NCI-H1417 (cell line): ENCODE measurements around the gene CHRNA9.

Experiments
- DNase-seq, 3 experiments: peaks; one replicate each; lab custom pipeline; 2025; lab: John Stamatoyannopoulos, UW

CHRNA9 gene

DNA sequence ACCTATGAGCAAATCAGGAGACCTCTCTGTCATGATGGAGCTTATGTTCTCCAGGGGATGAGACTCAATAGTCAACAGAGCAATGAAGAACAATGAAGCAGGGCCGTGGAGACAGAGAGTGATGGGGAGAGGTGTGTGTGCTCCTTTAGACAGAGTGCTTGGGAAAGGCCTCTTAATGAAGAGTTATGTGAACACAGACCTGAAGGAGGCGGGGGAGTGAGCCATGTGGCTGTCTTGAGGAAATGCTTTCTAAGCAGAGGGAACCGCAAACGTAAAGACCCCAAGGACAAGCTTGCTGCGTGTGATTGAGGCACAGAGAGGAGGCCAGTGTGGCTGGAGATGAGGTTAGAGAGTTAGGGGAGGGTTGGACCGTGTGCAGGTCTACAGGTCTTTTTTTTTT lies 53.1 kb downstream of the CHRNA9 start:
- no peak for DNase-seq

DNA sequence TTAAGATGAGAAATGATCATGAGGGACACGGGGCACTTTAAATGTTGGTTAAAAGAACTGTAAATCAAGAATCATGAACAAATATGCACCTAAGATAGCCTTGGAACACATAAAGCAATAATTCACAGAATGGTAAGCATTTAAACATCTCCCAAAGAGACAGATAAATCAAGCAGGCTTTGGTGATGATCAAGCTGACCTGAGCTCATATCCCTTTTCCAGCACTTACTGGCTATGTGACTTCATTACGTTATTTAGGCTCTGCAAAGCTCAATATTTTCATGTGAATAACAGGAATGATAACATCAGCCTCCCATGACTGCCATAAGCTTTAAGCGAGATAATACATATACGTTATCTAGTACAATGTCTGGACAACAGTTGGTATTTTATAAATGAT lies 54.9 kb downstream of the CHRNA9 start:
- DNase-seq = no peak

DNA sequence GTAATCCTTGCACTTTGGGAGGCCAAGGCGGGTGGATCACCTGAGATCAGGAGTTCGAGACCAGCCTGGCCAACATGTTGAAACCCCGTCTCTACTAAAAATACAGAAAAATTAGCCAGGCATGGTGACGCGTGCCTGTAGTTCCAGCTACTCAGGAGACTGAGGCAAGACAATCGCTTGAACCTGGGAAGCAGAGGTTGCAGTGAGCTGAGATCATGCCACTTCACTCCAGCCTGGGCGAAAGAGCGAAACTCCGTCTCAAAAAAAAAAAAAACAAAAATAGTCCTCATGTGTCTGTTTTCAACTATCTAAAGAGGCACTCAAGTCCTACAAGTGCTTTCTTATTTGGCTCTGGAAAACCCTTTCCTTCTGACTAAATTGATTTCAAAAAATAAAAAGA lies 57.1 kb downstream of the CHRNA9 start:
- peak in 1 of 3 experiments; percentile 76 for DNase-seq

DNA sequence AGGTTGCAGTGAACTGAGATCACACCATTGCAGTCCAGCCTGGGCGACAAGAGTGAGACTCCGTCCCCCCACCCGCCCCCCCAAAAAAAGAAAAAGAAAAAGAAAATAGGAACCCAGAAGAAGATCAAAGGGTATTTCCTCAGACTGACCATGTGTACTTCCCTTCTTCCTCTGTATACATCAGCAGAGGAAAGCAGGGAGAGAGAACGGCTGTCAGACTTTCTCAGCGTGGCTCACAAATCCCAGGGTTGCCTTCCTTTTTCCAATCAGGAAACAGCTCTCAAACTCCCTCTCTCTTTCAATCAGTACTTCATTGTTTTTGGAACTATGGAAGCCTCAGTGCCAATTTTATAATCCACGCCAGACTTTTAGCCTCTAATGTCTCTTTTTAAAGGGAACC lies 59.1 kb downstream of the CHRNA9 start:
- no peak for DNase-seq

DNA sequence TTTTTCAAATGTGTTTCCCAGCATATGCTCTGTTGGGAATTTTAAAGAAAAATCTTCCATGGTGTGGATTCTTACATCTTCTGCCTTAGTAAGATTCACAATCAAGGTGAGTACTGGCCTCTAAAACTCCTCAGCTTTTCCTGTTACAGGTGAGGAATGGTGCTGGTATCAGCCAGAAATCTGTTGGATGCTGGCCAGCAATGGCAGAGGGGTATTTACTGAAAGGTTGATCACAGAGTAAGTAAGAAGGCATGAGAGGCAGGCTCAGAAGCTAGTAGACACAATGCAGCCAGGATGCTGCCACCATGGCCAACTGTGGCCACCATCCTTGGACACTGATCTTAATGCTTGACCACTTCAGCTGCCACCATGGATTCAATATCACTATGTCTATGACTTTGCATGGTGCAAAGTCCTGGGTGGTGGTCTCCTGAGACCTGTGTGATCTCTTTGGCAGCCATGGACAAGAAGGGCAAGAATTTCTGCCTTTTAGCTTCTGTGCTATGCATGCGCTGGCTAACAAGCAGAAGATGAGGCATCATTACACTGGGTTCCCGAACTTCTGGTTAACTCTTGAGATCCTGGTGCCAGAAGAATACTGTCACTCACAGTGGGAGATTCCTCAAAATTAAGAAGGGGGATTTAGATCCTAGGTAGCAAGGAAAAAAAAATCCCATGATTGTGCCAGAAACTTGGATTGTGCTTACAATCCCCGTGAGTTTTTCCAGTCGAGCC lies 60.2 kb downstream of the CHRNA9 start:
- peak in 1 of 3 experiments; percentile 45 for DNase-seq

DNA sequence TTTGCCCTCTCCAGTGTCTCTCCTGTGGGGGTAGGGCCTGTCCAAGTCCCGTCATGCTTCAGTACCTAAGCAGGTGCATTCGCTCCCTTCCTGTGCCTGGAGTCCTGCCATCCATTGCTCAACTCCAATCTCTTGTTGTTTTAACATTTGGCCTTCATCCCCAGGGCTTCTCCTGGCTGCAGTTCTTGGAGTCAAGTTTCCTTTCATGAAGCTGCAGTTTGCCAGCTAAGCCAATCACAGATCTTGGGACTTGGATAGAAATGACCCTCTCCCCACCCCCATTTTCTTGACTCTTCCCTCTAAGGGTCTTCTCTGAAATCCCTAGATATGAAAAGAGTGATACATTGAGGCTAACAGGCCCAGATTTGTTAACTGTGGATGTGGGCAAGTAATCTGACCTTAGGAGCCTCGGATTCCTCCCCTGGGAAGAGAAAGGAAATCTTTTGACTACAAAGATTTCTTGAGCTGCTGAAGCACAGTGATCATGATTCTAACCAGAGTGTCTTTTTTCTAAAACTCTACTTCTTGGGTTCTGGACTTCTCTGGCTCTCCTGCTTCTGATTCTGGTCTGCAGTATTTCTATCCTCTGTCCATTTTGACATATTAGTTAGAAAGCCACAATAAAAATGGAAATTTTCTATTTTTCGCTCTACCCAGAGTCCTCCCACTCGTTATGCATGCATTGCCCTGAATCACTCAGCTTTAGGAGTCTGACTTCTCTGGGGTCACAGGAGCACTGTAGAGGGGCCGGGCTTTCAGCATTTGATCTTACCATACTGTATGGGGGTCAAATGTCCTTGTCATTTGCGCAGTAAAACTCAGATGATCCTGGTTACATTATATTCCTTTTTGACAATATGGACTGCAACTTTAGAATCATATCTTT lies 61.0 kb downstream of the CHRNA9 start:
- DNase-seq = peak in 2 of 3 experiments; percentile 3 to 91

DNA sequence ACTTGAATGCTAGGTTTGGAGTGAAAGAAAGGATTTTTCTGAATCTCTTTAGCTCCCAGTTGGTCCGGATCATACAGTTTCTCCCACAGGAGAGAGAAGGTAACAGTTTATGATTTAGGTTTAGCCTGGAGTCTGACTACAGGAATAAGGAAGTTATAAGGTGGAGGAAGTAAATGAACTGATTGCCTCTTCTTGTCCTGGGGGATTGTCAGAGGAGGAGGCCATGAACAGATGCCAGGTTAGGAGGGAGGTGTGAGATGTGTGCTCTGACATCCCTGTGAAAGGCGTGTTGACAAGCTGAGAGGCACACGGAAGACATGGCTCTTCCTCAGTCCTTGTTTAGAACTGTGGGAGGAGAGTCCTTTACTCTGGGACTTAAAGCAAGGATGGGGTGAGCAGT lies 64.4 kb downstream of the CHRNA9 start:
- no peak for DNase-seq

DNA sequence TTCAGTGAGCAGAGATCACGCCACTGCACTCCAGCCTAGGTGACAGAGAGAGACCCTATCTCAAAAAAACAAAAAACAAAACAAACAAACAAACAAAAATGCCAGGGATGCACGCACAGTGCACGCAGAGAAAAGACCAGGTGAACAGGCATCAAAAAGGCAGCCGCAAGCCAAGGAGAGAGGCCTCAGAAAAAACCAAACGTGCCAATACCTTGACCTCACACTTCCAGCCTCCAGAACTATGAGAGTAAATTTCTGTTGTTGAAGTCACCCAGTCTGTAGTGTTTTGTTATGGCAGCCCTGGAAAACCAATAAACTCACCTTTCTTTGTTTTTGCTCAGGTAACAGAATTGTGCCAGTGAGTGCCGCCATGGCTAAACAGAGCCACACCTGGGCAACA lies 66.0 kb downstream of the CHRNA9 start:
- DNase-seq = no peak

DNA sequence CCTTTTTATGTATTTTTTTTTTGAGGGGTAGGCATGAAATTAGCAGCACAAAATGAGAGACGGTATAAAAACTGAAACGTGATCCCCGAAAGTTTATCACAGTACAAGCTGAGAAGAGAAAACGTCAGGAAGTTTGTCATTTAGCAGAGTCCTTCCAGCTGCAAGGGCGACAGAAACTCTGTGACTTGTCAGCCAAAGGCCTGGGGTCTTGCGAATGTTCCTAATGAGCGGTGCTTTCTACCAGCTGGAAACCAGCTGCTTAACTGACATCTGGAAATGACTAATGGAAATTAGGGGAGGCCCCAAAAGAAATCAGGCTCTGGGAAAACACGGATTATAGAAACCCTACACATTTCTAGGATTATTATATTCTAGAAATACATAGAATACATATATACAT lies 66.5 kb downstream of the CHRNA9 start:
- no peak for DNase-seq

DNA sequence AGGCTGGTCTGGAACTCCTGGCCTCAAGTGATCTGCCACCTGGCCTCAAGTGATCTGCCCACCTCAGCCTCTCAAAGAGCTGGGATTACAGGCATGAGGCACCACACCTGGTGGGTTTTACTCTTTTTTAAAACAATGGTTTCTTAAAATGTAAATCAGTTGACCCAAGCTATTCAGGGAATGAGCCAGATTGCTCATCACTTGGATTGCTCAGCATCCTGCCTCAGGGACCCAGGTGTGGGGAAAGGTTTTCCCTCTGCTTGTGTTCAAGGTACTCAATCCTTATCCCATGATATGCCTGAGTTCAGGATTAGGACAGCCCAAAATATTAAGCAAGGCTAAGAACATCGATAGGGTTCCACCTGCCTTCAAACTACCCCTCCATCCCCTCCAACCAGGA lies 67.4 kb downstream of the CHRNA9 start:
- DNase-seq = no peak

DNA sequence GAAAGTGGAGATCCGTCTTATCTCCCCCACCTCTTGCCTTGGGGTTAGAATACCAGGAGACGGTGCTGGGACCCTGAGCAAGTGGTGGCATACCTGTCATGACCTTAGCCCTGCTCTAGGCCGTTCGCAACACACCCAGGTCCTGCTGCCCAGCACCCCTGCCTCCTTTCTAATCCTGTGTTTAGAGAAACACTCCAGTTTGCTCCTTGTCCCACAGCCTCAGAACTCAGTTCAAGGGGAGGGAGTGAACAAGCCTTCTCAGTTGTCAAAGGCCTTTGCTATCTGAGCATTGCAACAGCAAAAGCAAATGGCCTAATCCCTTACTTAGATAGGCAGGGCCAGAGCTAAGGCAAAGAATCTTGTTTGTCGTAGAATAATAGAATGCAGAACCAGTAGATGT lies 67.9 kb downstream of the CHRNA9 start:
- DNase-seq = no peak
